Measurements from ENCODE around the gene ENDOU. TPM values are rescaled to one million over a fixed set of nuclear protein-coding genes. Genes with fewer than 3 reads are reported as not detected.
A peak's percentile ranks its signal among the peaks of the same experiment; 100 is the strongest.

The ENDOU gene, protein sequence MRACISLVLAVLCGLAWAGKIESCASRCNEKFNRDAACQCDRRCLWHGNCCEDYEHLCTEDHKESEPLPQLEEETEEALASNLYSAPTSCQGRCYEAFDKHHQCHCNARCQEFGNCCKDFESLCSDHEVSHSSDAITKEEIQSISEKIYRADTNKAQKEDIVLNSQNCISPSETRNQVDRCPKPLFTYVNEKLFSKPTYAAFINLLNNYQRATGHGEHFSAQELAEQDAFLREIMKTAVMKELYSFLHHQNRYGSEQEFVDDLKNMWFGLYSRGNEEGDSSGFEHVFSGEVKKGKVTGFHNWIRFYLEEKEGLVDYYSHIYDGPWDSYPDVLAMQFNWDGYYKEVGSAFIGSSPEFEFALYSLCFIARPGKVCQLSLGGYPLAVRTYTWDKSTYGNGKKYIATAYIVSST
- 1 to 10 TPM; 2.1 to 2.7 (median 2.2) TPM for total RNA-seq

GRCh38 chr12:47725091-47725772, at the start of gene ENDOU:
Gene ENDOU (minus strand): TSS chr12:47725490. CDS start chr12:47725413, 77 bp downstream.
- no peak for ATAC-seq (ENCODE audit: low FRiP score)
- TF ChIP-seq, protein P1, sequence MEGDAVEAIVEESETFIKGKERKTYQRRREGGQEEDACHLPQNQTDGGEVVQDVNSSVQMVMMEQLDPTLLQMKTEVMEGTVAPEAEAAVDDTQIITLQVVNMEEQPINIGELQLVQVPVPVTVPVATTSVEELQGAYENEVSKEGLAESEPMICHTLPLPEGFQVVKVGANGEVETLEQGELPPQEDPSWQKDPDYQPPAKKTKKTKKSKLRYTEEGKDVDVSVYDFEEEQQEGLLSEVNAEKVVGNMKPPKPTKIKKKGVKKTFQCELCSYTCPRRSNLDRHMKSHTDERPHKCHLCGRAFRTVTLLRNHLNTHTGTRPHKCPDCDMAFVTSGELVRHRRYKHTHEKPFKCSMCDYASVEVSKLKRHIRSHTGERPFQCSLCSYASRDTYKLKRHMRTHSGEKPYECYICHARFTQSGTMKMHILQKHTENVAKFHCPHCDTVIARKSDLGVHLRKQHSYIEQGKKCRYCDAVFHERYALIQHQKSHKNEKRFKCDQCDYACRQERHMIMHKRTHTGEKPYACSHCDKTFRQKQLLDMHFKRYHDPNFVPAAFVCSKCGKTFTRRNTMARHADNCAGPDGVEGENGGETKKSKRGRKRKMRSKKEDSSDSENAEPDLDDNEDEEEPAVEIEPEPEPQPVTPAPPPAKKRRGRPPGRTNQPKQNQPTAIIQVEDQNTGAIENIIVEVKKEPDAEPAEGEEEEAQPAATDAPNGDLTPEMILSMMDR (IDR thresholded peaks at IDR 0.05), result no peak
- no peak for DNase-seq (ENCODE audit: low spot score)

- no peak for DNase-seq (ENCODE audit: low spot score)
- no peak for ATAC-seq (ENCODE audit: low FRiP score)
Measured at GRCh38 chr12:47774663-47775062, 49.4 kb upstream of the ENDOU start.

GRCh38 chr12:47773858-47774580, 48.7 kb upstream of the ENDOU start:
- TF ChIP-seq, protein P1 (IDR thresholded peaks at IDR 0.05), result no peak
- peak; percentile 1 for ATAC-seq (ENCODE audit: low FRiP score)
- DNase-seq (ENCODE audit: low spot score), result no peak

More at GRCh38 chr12:47774663-47775062, 49.4 kb upstream of the ENDOU start:
- TF ChIP-seq, protein P1 (IDR thresholded peaks at IDR 0.05), result no peak

GRCh38 chr12:47773062-47773857, 48.0 kb upstream of the ENDOU start, which contains the start of gene SLC48A1:
Gene SLC48A1 (plus strand): TSS chr12:47773238. CDS start chr12:47773305, 67 bp downstream.
- no peak for DNase-seq (ENCODE audit: low spot score)
- TF ChIP-seq, protein P1 (IDR thresholded peaks at IDR 0.05), result no peak
- peak; percentile 49 for ATAC-seq (ENCODE audit: low FRiP score)

DNA sequence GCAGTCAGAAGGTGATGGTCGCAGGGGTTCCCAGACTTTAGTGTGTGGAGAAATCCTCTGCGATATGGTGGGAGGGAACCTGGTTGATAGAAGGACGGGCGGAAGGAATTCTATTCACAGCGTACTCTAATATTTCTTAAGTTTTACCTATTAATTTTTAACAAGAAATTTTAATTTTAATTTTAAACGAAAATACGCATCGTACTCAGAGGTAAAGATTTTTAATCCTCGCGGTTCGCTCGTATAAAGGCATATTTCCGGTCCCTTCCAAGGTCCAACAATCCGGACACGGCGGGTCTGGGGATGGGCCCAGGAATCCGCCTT, 47.4 kb upstream of the ENDOU start:
- DNase-seq (ENCODE audit: low spot score) (no peak), ATAC-seq (ENCODE audit: low FRiP score) (no peak)
- TF ChIP-seq, protein P1 (IDR thresholded peaks at IDR 0.05), result no peak

GRCh38 chr12:47772094-47772660, 46.9 kb upstream of the ENDOU start:
- TF ChIP-seq, protein P1 (IDR thresholded peaks at IDR 0.05), result no peak
- ATAC-seq (ENCODE audit: low FRiP score), result no peak
- DNase-seq (ENCODE audit: low spot score), result no peak
